Motor neuron (in vitro differentiated cells): Measurements from ENCODE around the gene LRRC10B. TPM values are rescaled to one million over a fixed set of nuclear protein-coding genes. Genes with fewer than 3 reads are reported as not detected.

ENCODE experiments used
- ATAC-seq, 8 experiments: fragments of 200-7000 bp; cut with Tn5 transposase; replicated peaks in 6 of 8; 2 replicates each; pipeline ENCODE4 v1.8.0; 2021; ENCODE audit warnings: mild to moderate bottlenecking in 8 of 8, moderate library complexity in 8 of 8
- H3K27ac ChIP-seq, 2 donors: fragments of 250-450 bp; sonication (Bioruptor Pico); 2 replicates each; pipeline ENCODE4 v1.9.0; 2021; ENCODE audit warnings: antibody characterized with exemption in 2 of 2, mild to moderate bottlenecking in 2 of 2, moderate library complexity in 1 of 2
- H3K4me1 ChIP-seq, 2 donors: fragments of 250-450 bp; sonication (Bioruptor Pico); replicated peaks in 1 of 2; 2 replicates each; pipeline ENCODE4 v1.6.1; 2021; ENCODE audit warnings: antibody characterized with exemption in 2 of 2, mild to moderate bottlenecking in 2 of 2, moderate library complexity in 1 of 2
- H3K4me3 ChIP-seq, 5 donors: fragments of 250-450 bp; sonication (Bioruptor Pico); 2 replicates each; pipeline ENCODE4 v1.9.0; 2021; ENCODE audit warnings: antibody characterized with exemption in 5 of 5, mild to moderate bottlenecking in 5 of 5, moderate library complexity in 4 of 5
- WGBS, 10 experiments: fragments of 450-650 bp; shearing (Covaris generic); methylation state at CpG; one replicate each; pipeline ENCODE4 v1.0.0; 2022; 5-methylcytosine and 5-hydroxymethylcytosine counted together
- in situ Hi-C, 9 experiments: fragments of 400-800 bp; cut with MboI; loops; one replicate each; pipeline ENCODE4 v1.15.0; 2021; ENCODE audit warnings: low sequenced_read_pairs in 9 of 9, low pct_unique_long_range_greater_than_20kb in 2 of 9; ENCODE audit not compliant: unreplicated experiment in 9 of 9
- total RNA-seq, 8 experiments: library from RNA; unstranded; fragments of 300-600 nt; gene quantifications; 2 replicates each; pipeline versions ENCODE4 v1.2.3 to v1.2.4, GENCODE V29; 2022

Gene LRRC10B
- total RNA-seq, 8 experiments from 2014 or later: 0.10 to 10.4 (median 3.4) TPM; not detected in 1

- ATAC-seq: no peak
- peaks cover 11% of the 10 kb centered on the region in 2 donors for H3K4me1 ChIP-seq
- no peak overlapping the region for H3K27ac ChIP-seq
- in situ Hi-C loops: no loop called here
- 71% methylated on average over 1 of the region's 14 CpGs; no CpG with 5 or more reads in 9 of the 10 experiments for WGBS, 10 experiments
- no peak overlapping the region for H3K4me3 ChIP-seq
Measured at GRCh38 chr11:61528114-61528513, 19.6 kb downstream of the LRRC10B start.

DNA sequence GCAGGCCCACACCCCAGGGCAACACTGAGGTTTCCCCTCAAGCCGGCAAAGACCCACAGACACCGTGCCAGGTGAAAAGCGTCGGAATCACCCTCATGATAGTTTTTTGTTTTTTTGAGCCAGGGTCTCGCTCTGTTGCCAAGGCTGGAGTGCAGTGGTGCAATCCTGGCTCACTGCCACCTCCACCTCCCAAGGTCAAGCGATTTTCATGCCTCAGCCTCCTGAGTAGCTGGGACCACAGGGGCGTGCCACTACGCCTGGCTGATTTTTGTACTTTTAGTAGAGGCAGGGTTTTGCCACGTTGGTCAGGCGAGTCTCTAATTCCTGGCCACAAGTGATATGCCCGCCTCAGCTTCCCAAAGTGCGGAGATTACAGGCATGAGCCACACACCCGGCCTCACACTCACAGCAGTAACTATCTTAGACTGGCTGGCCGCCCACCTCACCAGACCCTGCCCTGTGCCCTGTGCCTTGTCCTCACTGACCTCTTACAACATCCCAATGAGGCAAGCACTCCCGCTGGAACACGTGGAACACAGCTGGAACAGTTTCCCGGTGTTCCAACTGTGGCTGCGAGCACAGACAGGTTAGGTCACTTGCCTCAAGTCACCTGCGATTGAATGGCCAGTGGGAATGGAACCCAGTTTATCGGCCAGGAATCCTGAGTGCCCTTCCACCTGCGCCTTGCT lies 21.1 kb downstream of the LRRC10B start:
- ATAC-seq: no peak
- WGBS, 10 experiments: 13 to 100% (median 93%) methylated on average over 1 to 7 of the region's 21 CpGs; no CpG with 5 or more reads in 1 of the 10 experiments

DNA sequence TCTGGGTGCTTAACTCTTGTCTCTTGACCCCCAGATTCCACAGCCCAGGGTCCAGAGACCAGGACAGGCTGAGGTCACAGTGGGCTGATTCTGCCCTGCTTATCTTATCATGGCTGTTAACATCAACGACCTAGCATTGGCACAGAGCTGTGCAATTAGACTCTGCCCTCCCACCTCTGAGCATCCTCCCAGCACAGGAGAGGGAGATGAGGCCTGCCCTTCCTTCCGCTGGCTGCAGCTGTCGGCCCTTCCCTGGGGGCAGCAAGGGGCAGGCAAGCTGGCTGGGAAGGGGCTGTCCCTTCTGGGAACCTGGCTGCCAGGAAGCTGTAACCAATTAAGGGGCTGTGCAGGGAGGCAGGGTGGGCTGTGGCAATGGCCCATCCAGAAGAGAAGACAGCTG lies 22.5 kb downstream of the LRRC10B start:
- ATAC-seq: peak in 6 of 8 experiments; percentile 56 to 72 (median 64)
- in situ Hi-C loops: no loop called here
- Histone ChIP-seq H3K27ac (peak overlapping the region; percentile 30 to 60), H3K4me3 (no peak overlapping the region), H3K4me1 (peaks cover 11% of the 10 kb centered on the region in 2 donors)
- 20 to 80% (median 40%) methylated on average over 1 to 3 of the region's 3 CpGs; no CpG with 5 or more reads in 6 of the 10 experiments for WGBS, 10 experiments

More for the DNA sequence above, 21.1 kb downstream of the LRRC10B start:
- in situ Hi-C loops: no loop called here
- H3K4me3 ChIP-seq: no peak overlapping the region
- peaks cover 11% of the 10 kb centered on the region in 2 donors for H3K4me1 ChIP-seq
- H3K27ac ChIP-seq: no peak overlapping the region

DNA sequence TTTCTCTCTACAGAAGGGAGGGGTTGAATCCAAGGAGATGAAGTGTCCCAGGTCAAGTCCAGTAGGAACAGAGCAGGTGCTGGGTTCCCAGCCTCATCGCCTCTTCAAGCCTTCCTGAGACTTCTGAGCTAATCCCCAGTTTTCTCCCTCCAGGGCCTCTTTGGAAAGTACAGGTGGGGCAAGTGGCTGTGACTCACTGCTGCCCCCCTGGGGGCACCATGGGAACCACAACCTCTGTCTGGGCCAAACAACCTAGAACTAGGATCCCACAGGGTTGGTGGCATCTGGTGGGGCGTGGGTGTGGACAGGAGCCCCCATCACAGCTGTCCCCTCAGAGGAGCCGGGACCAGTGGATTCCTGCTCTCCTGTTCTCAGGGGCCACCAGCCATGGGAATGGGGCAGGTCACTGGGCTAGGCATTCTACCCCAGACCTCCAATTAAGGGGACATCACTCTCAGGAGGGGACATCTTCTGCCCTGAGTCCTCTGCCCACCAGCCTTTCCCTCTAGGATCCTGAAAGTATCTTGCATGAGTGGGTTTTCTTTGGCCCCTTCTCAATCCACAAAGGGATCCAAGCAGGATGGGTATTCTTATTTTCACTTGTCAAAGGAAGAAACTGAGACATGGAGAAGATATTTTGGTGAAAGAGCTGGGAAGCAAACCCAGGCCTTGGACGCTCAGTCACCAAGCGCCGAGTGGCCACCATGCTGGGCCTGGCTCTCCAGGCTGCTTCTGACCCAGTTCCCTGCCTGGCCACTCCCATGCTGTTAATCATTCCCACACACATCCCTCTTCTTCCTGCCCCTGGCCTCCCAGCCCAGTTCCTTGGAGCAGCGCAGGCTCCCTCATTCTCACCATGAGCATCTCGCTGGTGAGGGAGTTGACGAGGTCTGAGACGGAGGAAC lies 23.8 kb downstream of the LRRC10B start:
- no peak overlapping the region for H3K4me3 ChIP-seq
- ATAC-seq: peak in 7 of 8 experiments; percentile 11 to 75 (median 39)
- no peak overlapping the region for H3K27ac ChIP-seq
- H3K4me1 ChIP-seq: peaks cover 9 to 11% of the 10 kb centered on the region in 2 donors
- WGBS, 10 experiments: 36 to 100% (median 57%) methylated on average over 1 to 3 of the region's 10 CpGs; no CpG with 5 or more reads in 6 of the 10 experiments
- in situ Hi-C loops: no loop called here

DNA sequence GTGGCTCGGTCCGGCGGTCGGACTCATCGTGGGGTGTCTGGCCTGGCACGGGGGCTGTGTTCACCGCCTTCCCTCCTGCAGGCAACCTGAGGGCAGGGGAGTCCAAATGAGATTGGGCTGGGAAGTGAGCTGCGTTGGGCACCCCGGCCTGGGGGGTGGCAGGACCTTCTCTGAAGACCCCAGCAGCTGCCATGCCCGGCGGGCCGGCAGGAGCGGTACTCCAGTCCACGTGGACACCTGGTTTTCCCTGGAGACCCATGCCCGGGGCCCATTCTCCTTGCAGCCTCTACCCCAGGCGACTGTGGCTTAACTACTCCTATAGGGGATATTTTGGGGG lies 24.5 kb downstream of the LRRC10B start:
- ATAC-seq: no peak
- in situ Hi-C loops: no loop called here
- WGBS, 10 experiments: 60 to 90% (median 78%) methylated on average over 1 to 5 of the region's 16 CpGs; no CpG with 5 or more reads in 6 of the 10 experiments

GRCh38 chr11:61533401-61533800 lies 24.9 kb downstream of the LRRC10B start:
- Histone ChIP-seq H3K4me3 (no peak overlapping the region), H3K4me1 (peaks cover 9 to 11% of the 10 kb centered on the region in 2 donors), H3K27ac (no peak overlapping the region)
- no peak for ATAC-seq
- in situ Hi-C loops: no loop called here
- WGBS, 10 experiments: 60 to 95% methylated on average over 1 to 3 of the region's 8 CpGs; no CpG with 5 or more reads in 8 of the 10 experiments

More for the DNA sequence above, 24.5 kb downstream of the LRRC10B start:
- Histone ChIP-seq H3K4me3 (no peak overlapping the region), H3K4me1 (peaks cover 9 to 11% of the 10 kb centered on the region in 2 donors), H3K27ac (no peak overlapping the region)

GRCh38 chr11:61534025-61534932 lies 25.7 kb downstream of the LRRC10B start:
- in situ Hi-C loops: no loop called here
- no peak overlapping the region for H3K4me3 ChIP-seq
- ATAC-seq: no peak
- H3K27ac ChIP-seq: no peak overlapping the region
- WGBS, 10 experiments: 20 to 93% (median 84%) methylated on average over 1 to 14 of the region's 36 CpGs; no CpG with 5 or more reads in 3 of the 10 experiments
- peaks cover 9 to 11% of the 10 kb centered on the region in 2 donors for H3K4me1 ChIP-seq

DNA sequence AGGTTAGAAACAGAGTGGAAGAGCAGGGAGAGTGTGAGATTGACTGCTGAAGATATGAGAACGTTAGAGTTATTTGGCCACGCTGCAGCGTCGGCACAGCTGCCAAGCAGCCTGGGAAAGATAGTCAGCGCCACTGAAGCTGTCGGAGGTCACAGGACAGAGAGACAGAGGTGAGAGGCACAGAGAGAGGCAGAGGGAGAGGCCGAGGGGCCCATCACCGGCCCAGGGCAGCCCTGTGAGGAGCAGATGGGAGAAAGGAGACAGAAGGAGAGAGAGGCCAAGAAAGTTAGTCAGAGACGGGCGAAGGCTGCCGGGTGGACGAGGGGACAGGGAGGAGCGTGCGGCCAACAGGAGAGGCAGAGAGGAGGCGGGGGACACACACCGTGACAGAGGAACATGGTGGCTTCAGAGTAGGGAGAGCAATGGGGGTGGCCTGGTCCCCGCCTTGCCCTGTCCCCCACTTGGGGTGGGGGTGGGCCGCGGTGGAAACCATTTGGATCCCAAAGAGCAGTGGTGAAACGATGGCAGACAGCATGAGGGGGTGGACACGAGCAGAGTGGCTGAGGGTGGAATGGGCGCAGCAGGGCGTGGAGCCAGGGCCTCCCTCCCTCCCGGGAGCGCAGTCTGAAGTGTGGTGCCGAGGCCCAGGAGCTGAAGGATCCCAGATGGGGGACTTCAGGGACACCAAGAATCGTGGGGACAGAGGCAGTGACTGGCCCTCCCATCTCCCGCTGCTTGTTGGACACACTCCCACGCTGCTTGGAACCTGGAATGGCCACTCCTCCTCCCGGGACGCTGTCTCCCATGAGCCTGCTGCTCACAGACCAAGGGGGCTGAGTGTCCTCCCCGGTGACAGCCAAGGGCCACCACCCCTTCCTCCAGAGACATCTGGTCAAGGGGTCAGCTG lies 26.6 kb downstream of the LRRC10B start:
- Histone ChIP-seq H3K27ac (no peak overlapping the region), H3K4me1 (peaks cover 11% of the 10 kb centered on the region in 2 donors), H3K4me3 (no peak overlapping the region)
- in situ Hi-C loops: no loop called here
- ATAC-seq: no peak
- WGBS, 10 experiments: 55 to 89% (median 68%) methylated on average over 3 to 8 of the region's 32 CpGs; no CpG with 5 or more reads in 3 of the 10 experiments

GRCh38 chr11:61535998-61536675 lies 27.6 kb downstream of the LRRC10B start:
- Histone ChIP-seq H3K4me1 (peaks cover 6 to 8% of the 10 kb centered on the region in 2 donors), H3K4me3 (no peak overlapping the region), H3K27ac (no peak overlapping the region)
- no peak for ATAC-seq
- WGBS, 10 experiments: 40 to 100% (median 75%) methylated on average over 1 to 2 of the region's 17 CpGs; no CpG with 5 or more reads in 6 of the 10 experiments
- in situ Hi-C loops: no loop called here

DNA sequence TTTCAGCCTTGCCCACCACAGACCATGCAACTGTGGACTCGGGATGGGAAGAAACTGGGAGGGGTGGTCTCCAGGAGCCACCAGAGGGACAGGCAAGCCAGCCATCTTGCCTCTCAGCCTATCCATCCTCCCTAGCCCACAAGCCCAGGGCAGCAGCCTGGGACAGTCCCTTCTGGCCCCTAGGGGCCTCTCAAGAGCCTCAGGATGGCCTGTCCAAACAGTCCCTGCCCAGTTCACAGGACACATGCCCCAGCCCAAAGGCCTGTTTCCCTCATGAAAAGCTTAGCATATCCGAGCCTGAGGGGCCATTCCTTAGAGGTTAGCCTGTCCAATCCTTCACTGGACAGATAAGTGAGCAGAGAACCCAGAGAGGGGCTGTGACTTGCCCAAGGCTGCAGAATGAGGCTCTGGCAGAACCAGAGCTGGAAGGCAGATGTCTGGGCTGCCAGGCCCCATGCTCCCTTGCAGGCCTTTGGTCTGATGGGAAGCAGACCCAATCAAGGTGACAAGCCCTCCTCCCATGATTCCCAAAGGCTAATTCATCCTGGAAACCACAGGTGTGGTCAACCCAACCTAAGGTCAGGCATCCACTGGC lies 28.2 kb downstream of the LRRC10B start:
- no peak overlapping the region for H3K27ac ChIP-seq
- in situ Hi-C loops: no loop called here
- ATAC-seq: peak in 2 of 8 experiments; percentile 13 to 14
- WGBS, 10 experiments: 33 to 45% methylated on average over 1 to 2 of the region's 2 CpGs; no CpG with 5 or more reads in 8 of the 10 experiments
- no peak overlapping the region for H3K4me3 ChIP-seq
- H3K4me1 ChIP-seq: peaks cover 5 to 7% of the 10 kb centered on the region in 2 donors

GRCh38 chr11:61537326-61537725 lies 28.8 kb downstream of the LRRC10B start:
- in situ Hi-C loops: no loop called here
- WGBS, 10 experiments: 40% methylated on average over 1 of the region's 8 CpGs; no CpG with 5 or more reads in 9 of the 10 experiments
- ATAC-seq: no peak
- H3K4me1 ChIP-seq: peaks cover 8 to 13% of the 10 kb centered on the region in 2 donors
- no peak overlapping the region for H3K27ac ChIP-seq
- no peak overlapping the region for H3K4me3 ChIP-seq
